A549 (cell line): ENCODE measurements around the gene TANGO2. TPM values are rescaled to one million over a fixed set of nuclear protein-coding genes. Genes with fewer than 3 reads are reported as not detected.

Experiments used
- ATAC-seq, 2 experiments: fragments of 200-7000 bp in 1 of 2; fragments of >200 bp in 1 of 2; cut with Nextera tagmentation in 1 of 2; cut with Tn5 transposase in 1 of 2; 3 replicates each; pipeline versions ENCODE4 v1.8.0 to v1.9.1; 2018 to 2020; ENCODE audit warnings: mild to moderate bottlenecking in 1 of 2, moderate library complexity in 1 of 2
- CTCF ChIA-PET: fragments of 300-600 bp; sonication (Branson Sonifier 250); formaldehyde crosslinking; extraction: SDS; loops from one replicate; lab custom pipeline; 2021; ENCODE audit warnings: antibody characterized with exemption, inconsistent platforms; lab: Yijun Ruan, JAX
- POLR2A ChIA-PET: fragments of 350-600 bp; formaldehyde crosslinking; extraction: SDS; loops from one replicate; lab custom pipeline; 2021; ENCODE audit warnings: antibody characterized with exemption, inconsistent platforms; lab: Yijun Ruan, JAX
- DNase-seq, 2 experiments: peaks; one replicate each; pipeline versions ENCODE4 v3.0.0 to v3.0.0-alpha.2; 2011 to 2016; ENCODE audit warnings: low read depth in 1 of 2, low spot score in 1 of 2
- FAIRE-seq: peaks from 2 replicates; lab custom pipeline; 2011; peaks lifted over from hg19 to GRCh38; lab: Jason Lieb, UNC
- H3K27ac ChIP-seq, 2 experiments: fragments of >200 bp; sonication (Bioruptor Twin); formaldehyde crosslinking; 3 replicates each; pipeline ENCODE4 v1.5.1; 2016 to 2017
- H3K4me1 ChIP-seq: fragments of >200 bp; sonication (Bioruptor Twin); formaldehyde crosslinking; 3 replicates; pipeline ENCODE4 v1.6.1; 2016
- H3K4me2 ChIP-seq: fragments of >200 bp; sonication (Bioruptor Twin); formaldehyde crosslinking; 3 replicates; pipeline ENCODE4 v1.6.1; 2016
- H3K4me3 ChIP-seq: fragments of >200 bp; sonication (Bioruptor Twin); formaldehyde crosslinking; 3 replicates; pipeline ENCODE4 v1.5.1; 2016
- H3K9me3 ChIP-seq: fragments of >200 bp; sonication (Bioruptor Twin); formaldehyde crosslinking; 3 replicates; pipeline ENCODE4 v1.6.1; 2016
- BHLHE40 ChIP-seq: IDR thresholded peaks from 2 replicates; pipeline ENCODE4 v1.6.1; 2012; ENCODE audit warnings: low read depth, low read length, inconsistent platforms
- EHF ChIP-seq: fragments of 250-450 bp; sonication (Bioruptor Pico); IDR thresholded peaks from 2 replicates; pipeline ENCODE4 v1.5.0; 2020; ENCODE audit warnings: mild to moderate bottlenecking
- FOSL2 ChIP-seq, 2 experiments: fragments of 450-650 bp in 1 of 2; fragments of >200 bp in 1 of 2; sonication (Bioruptor Twin) in 1 of 2; formaldehyde crosslinking; IDR thresholded peaks; 2 replicates each; pipeline versions ENCODE4 v1.5.0 to v1.6.1; 2016 to 2020; ENCODE audit warnings: mild to moderate bottlenecking in 1 of 2, moderate library complexity in 1 of 2
- NPAS2 ChIP-seq: fragments of 250-450 bp; sonication (Bioruptor Pico); IDR thresholded peaks from 2 replicates; pipeline ENCODE4 v1.8.0; 2022; ENCODE audit warnings: mild to moderate bottlenecking, moderate library complexity, borderline replicate concordance
- POLR2AphosphoS2 ChIP-seq: conservative IDR thresholded peaks from 2 replicates; pipeline ENCODE4 v1.6.1; 2012; ENCODE audit warnings: low read length, improper control_type of control experiment, inconsistent platforms
- RAD21 ChIP-seq, 2 experiments: fragments of >200 bp in 1 of 2; sonication (Bioruptor Twin) in 1 of 2; formaldehyde crosslinking in 1 of 2; IDR thresholded peaks in 1 of 2; conservative IDR thresholded peaks in 1 of 2; 2 replicates in 1 of 2; 3 replicates in 1 of 2; pipeline ENCODE4 v1.6.1; 2012 to 2018; ENCODE audit warnings: inconsistent platforms in 1 of 2
- RARB ChIP-seq: fragments of 250-450 bp; sonication (Bioruptor Pico); IDR thresholded peaks from 2 replicates; pipeline ENCODE4 v1.8.0; 2021; ENCODE audit warnings: mild to moderate bottlenecking, moderate library complexity
- REST ChIP-seq: fragments of 200-600 bp; sonication (generic); IDR thresholded peaks from 2 replicates; pipeline ENCODE4 v1.6.1; 2016; ENCODE audit warnings: antibody characterized with exemption, mild to moderate bottlenecking, moderate library complexity
- RNF2 ChIP-seq: fragments of 200-600 bp; sonication (generic); IDR thresholded peaks from 2 replicates; pipeline ENCODE4 v1.6.1; 2016; ENCODE audit warnings: low read depth, mild to moderate bottlenecking, antibody characterized with exemption, moderate library complexity, borderline replicate concordance
- SREBF2 ChIP-seq: fragments of 450-650 bp; IDR thresholded peaks from 2 replicates; pipeline ENCODE4 v1.6.1; 2014; ENCODE audit warnings: mild to moderate bottlenecking, moderate library complexity
- WGBS: methylation state at CpG from one replicate; pipeline ENCODE4 v1.1.6; 2017; ENCODE audit errors: missing lambda C conversion rate; 5-methylcytosine and 5-hydroxymethylcytosine counted together
- polyA plus RNA-seq, 4 experiments: library from polyadenylated mRNA; depleted of rRNA in 3 of 4; stranded (reverse); fragments of >200 nt; fragmentation: RNase III in 1 of 4; extraction: RNeasy Plus Mini Kit Qiagen cat#74134 plus additional on column Dnase treatment in 1 of 4; gene quantifications; 2 replicates in 3 of 4; 3 replicates in 1 of 4; pipeline ENCODE4 v1.2.3, GENCODE V29; 2011 to 2017
- TF ChIP-seq, protein P1 (sequence below): fragments of 450-650 bp; IDR thresholded peaks from 2 replicates; pipeline ENCODE4 v1.6.1; 2014; ENCODE audit warnings: antibody characterized with exemption
- TF ChIP-seq, protein P2 (sequence below): fragments of >200 bp; sonication (Bioruptor Twin); formaldehyde crosslinking; IDR thresholded peaks from 3 replicates; pipeline ENCODE4 v1.5.1; 2016

TANGO2 gene
- polyA plus RNA-seq, 2 of the 4 experiments (the other 2 are of a cell fraction), result 13.2 to 13.8 TPM

GRCh38 chr22:20106849-20107237 lies 85.9 kb downstream of the TANGO2 start:
- no peak for FAIRE-seq
- H3K4me1 ChIP-seq, result no peaks in the 10 kb centered on the region
- 98% methylated on average over 5 of the region's 10 CpGs for WGBS
- no peak overlapping the region for H3K4me2 ChIP-seq
- H3K4me3 ChIP-seq, result no peak overlapping the region
- ATAC-seq, result no peak
- H3K9me3 ChIP-seq, result no peaks in the 10 kb centered on the region
- no peak for DNase-seq
- POLR2A ChIA-PET, result no interaction called here
- CTCF ChIA-PET, result interaction anchor here (1.3 kb wide), 1 partner anchor 137 kb away, joined by 3 read pairs; no protein-coding TSS in a partner anchor
- TF ChIP-seq RNF2 (no peak), RARB (CRISPR knock-in tag) (no peak), REST (no peak)
- H3K27ac ChIP-seq, result no peak overlapping the region

DNA sequence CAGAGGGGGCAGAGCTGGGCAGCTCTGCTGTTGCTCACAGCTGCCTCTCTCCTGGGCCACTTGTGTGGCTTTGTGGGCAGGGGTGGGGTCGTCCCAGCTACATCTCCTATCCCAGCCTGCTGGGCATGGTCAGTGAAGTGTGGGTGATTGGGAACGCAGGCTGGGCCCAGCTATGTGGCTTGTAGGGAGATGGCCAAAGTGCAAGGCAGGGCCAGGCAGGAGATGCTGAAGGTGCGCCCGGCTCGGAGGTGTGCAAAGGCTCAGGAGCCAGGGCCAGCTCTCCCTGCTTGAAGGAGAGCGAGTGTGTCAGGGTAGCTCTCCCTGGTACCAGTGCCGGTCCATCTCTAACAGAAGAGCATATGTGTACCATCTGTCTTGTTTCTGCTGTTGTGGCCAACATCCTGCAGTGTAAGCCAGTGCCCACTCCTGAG lies 86.6 kb downstream of the TANGO2 start:
- no peaks in the 10 kb centered on the region for H3K4me1 ChIP-seq
- WGBS, result 96% methylated on average over 6 of the region's 7 CpGs
- POLR2A ChIA-PET, result no interaction called here
- DNase-seq (no peak), FAIRE-seq (no peak), ATAC-seq (no peak)
- no peak overlapping the region for H3K4me2 ChIP-seq
- no peak overlapping the region for H3K27ac ChIP-seq
- CTCF ChIA-PET, result interaction anchor here (1.3 to 2.2 kb wide), 2 partner anchors 12 to 137 kb away, joined by 3 to 7 read pairs; no protein-coding TSS in a partner anchor
- no peak for TF ChIP-seq NPAS2 (CRISPR knock-in tag)
- TF ChIP-seq, protein P1, sequence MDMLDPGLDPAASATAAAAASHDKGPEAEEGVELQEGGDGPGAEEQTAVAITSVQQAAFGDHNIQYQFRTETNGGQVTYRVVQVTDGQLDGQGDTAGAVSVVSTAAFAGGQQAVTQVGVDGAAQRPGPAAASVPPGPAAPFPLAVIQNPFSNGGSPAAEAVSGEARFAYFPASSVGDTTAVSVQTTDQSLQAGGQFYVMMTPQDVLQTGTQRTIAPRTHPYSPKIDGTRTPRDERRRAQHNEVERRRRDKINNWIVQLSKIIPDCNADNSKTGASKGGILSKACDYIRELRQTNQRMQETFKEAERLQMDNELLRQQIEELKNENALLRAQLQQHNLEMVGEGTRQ, result no peak
- H3K9me3 ChIP-seq, result no peaks in the 10 kb centered on the region
- H3K4me3 ChIP-seq, result no peak overlapping the region

DNA sequence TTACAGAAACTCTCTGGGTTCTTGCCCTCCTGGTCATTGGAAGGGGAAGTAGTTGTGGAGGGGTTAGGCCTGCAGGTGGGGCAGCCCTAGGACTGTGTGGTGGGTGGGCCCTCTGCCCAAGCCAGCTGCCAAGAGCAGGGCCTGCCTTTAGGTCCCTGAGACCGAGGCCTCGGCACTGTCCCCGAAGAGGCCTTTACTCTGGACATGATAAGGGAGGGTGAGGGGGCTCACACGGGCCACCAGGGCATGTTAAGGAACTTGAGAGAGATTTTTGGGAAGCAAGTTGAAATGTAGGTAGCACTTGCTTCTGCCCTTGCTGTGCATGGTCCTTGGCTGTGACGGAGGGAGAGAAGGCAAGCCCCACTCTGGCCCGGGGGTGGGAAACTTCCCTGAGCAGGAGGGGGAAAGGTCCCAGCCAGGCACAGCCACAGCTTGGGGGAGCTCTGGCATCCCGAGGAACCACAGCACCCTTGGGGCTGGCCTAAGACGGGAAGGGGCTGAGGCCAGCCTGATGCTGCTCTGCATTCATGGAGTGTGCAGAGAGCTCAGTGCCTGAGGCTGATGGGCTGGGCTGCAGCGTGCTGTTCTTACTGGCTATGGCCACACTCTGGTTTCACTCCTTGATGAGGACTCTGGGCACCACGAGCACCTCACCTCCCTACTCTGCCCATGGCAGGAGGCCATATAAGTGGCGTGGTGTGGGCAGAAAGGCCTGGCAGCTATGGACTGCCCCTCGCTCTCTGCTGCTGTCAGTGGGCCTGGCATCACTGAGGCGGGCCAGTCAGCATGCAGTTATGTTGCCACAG lies 87.2 kb downstream of the TANGO2 start:
- Histone ChIP-seq H3K27ac (no peak overlapping the region), H3K9me3 (no peaks in the 10 kb centered on the region), H3K4me3 (no peak overlapping the region), H3K4me1 (no peaks in the 10 kb centered on the region), H3K4me2 (no peak overlapping the region)
- 74% methylated on average over 7 of the region's 13 CpGs for WGBS
- FAIRE-seq (no peak), DNase-seq (no peak), ATAC-seq (no peak)
- TF ChIP-seq RARB (CRISPR knock-in tag) (no peak), SREBF2 (no peak), BHLHE40 (no peak), EHF (CRISPR knock-in tag) (no peak), FOSL2 (IDR thresholded peaks at IDR 0.05) (no peak), FOSL2 (CRISPR knock-in tag; IDR thresholded peaks at IDR 0.05) (no peak), RAD21 (conservative IDR thresholded peaks at IDR 0.05 in 1 of 2, IDR thresholded peaks at IDR 0.05 in 1 of 2) (no peak), POLR2AphosphoS2 (0 out of 2 replicates have a peak, but pooled peaks have one; percentile 36)
- TF ChIP-seq, protein P2, sequence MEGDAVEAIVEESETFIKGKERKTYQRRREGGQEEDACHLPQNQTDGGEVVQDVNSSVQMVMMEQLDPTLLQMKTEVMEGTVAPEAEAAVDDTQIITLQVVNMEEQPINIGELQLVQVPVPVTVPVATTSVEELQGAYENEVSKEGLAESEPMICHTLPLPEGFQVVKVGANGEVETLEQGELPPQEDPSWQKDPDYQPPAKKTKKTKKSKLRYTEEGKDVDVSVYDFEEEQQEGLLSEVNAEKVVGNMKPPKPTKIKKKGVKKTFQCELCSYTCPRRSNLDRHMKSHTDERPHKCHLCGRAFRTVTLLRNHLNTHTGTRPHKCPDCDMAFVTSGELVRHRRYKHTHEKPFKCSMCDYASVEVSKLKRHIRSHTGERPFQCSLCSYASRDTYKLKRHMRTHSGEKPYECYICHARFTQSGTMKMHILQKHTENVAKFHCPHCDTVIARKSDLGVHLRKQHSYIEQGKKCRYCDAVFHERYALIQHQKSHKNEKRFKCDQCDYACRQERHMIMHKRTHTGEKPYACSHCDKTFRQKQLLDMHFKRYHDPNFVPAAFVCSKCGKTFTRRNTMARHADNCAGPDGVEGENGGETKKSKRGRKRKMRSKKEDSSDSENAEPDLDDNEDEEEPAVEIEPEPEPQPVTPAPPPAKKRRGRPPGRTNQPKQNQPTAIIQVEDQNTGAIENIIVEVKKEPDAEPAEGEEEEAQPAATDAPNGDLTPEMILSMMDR, result no peak
- ChIA-PET POLR2A (no interaction called here), CTCF (interaction anchor here (2.2 kb wide), 1 partner anchor 12 kb away, joined by 7 read pairs; no protein-coding TSS in a partner anchor)
